Activated T-cell treated with anti-CD3 and anti-CD28 coated beads, Interleukin-2, amount 50 U/mL, for 48 hours (primary cell): ENCODE measurements around the gene PRKD1.
"Not testable (repeated sequence)": the region's sequence is repeated elsewhere in the genome, so short reads cannot be mapped to it uniquely, and the experiment has no call there.

Experiments used
- DNase-seq, 2 experiments: peaks; one replicate each; pipeline ENCODE4 v3.0.0-alpha.2; 2020

The PRKD1 gene

DNA sequence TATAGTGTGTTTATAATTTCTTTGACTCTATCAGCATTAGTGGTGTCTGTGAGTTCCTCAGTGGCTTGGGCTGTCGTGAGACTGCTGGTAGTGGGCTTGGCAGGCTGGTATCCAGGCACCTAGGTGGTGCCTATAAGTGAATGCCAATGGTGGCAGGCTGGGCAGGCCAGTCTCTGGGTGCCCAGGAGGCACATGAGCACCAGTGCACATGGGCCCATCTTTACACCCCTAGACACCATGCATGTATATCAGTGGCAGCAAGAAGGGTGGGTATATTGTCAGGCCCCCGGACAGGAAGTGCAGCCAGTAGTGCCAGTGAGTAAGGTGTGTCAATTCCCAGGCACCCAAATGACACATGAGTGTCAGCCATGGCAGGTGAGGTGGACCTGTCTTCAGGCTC, 138.2 kb downstream of the PRKD1 start:
- no peak for DNase-seq

DNA sequence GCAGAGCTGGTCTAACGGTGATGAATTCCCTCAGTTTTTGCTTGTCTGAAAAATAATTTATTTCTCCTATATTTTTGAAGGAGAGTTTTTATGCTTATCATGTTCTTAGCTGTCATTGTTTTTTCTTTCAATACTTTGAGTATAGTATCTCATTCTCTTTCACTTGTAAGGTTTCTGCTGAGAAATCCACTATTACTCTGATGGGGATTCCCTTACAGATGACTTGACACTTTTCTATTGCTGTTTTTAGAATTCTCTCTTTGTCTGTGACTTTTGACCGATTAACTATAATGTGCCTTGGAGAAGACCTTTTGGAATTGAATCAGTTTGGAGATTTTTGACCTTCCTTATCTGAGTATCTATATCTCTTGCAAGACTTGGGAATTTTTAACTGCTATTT, 139.6 kb downstream of the PRKD1 start:
- DNase-seq: no peak

DNA sequence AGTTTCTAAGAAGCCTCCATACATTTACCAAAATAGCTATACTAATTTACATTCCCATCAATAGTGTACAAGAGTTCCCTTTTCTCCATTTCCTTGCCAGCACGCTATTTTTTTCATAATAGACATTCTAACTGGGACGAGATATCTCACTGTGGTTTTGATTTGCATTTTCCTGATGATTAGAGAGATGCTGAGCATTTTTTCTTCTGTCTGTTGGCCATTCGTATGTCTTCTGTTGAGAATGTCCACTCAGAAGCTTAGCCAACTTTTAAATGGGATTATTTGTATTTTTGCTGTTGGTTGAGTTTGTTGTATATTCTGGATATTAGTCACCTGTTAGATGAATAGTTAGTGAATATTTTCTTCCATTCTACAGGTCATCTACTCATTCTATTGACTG, 144.1 kb downstream of the PRKD1 start:
- DNase-seq: no peak

DNA sequence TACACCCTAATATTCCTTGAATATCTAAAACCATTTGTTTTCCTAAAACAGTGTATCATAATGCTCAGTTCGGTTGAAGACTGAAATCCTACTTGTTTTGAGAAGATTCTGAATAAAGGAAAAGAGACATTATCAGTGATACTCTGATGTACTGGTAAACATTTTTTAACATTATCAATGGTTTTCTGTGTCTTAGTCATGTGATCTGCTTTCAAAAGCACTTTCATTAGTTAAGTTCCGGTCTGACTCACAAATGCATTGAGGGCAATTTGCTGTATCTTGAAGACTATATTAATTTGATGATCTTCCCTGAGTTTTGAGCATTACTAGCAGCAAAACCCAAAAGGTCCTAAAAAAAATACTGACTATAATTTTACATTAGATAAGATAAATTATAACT, 145.6 kb downstream of the PRKD1 start:
- DNase-seq: no peak

DNA sequence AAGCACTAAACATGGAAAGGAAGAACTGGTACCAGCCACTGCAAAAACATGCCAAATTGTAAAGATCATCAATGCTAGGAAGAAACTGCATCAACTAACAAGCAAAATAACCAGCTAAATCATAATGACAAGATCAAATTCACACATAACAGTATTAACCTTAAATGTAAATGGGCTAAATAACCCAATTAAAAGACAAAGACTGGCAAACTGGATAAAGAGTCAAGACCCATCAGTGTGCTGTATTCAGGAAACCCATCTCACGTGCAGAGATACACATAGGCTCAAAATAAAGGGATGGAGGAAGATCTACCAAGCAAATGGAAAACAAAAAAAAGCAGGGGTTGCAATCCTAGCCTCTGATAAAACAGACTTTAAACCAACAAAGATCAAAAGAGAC, 150.5 kb downstream of the PRKD1 start:
- DNase-seq: not testable (repeated sequence)

DNA sequence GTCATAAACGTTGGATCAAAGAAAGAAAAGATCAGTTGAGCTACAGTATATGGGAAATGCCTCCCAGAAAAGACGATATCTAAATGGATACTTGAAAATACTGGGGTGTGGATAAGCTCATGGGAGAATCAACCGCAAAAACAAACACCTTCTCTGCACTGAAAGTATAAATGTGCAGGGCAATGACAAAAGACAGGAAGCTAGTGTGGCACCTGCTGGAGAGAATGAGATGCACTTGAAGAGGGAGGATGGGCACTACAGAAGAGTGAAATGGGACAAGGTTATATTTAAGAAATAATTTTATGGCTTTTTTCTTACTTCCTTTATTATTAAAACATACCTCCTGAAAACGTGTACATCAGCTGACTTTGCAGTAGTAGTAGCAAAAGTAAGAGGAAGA, 153.7 kb downstream of the PRKD1 start:
- no peak for DNase-seq

DNA sequence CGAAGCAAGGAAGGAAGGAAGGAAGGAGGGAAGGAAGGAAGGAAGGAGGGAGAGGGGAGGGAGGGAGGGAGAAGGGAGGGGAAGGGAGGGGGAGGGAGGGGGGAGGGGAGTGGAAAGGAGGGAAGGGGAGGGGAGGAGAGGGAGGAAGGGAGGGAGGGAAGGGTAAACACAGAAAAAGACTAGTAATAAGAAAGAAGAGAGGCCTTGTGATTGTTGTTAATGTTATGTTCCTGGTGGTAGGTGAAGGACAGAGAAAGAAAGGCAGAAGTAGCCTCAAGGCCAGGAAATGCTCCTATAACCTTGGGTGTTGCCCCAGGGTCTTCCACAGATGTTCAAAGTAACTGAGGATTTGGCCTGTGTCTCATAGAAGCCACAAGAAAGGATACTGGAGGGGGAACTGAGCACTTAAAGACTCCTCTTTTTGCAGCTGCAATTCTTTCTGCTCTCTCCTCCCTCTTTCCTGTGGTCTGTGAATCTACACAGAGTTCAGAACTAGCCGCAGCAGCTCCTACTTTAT, 164.2 kb downstream of the PRKD1 start:
- no peak for DNase-seq

DNA sequence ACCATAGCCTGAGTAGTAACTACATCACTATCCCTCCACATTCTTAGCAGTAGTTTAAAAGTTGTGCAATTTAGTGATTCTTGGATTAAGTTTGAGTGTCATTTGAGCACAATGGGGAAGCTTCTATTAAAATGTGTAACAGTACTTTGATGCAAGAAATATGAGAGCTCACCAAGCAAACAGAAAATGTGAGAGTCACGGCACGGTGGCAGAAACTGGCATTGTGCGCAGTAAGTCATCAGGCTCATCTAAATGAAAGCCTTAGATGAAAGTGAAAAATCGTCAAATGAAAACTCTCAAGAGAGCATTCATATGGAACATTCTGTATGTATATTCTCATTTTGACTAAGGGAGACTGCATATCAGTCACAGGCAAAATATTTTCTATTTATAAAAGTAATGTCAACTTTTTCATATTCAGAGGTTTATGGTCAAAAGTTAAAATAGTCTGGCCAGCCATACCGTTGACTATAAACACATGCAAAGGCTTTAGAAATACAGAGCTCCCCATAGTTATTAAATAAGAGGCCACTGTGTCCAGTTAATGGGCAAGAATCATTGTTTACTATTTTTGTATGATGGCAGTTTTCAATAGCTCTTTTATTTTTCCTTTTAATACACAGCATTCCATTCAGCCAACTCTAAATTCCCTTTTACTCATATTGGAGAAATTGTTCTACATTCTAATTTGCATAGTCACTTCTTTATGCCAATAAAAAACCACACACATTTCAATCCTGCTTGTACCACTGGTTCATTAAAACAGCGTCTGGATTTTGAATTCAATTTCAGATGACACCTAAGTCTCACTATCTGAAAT, 167.9 kb downstream of the PRKD1 start:
- DNase-seq: no peak

DNA sequence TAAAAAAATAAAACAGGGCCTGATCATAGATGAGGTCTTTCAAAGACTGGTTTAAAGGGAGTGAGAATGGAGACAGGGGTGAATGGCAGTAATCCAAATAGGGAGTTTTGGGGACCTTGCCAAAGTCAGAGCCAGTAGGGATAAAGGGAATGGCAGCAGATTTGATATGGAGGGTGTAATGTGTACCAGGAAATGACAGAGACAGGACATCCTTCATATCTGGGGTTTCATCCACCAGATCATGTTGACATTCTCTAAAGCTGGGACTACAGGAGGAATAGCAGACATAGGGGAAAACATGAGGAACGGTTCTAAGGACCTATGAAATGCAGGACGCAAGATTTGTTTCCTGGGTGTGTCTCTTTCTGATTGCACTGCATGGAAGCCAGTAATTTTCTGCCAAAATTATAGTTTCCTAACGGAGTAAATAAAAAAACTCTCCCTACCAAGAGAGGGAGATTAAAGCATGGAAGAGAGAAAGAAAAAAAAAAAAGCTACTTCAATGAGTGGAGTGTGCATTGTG, 169.9 kb downstream of the PRKD1 start:
- DNase-seq: no peak

DNA sequence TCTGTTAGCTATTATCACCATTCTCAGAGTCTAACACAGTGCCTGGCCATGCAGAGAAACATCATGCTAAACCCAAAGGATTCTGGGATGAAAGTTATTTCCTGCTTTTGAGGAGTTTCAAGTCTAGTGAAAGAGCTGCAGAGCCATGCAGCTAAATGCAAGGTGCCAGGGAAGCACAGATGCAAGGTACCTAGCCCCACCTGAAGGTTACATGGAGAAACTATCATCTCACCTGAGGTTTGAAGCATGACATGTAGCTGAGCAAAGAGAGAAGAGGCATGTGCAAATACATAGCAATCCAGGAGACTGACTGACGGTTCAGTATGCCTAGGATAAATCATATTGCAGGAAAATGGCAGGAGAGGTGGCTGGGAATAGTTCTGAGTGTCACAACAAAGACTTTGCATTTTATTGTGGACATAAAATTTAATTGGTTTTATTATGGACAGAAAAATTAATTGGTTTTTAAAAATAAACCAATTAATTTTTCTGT, 170.4 kb downstream of the PRKD1 start:
- no peak for DNase-seq

DNA sequence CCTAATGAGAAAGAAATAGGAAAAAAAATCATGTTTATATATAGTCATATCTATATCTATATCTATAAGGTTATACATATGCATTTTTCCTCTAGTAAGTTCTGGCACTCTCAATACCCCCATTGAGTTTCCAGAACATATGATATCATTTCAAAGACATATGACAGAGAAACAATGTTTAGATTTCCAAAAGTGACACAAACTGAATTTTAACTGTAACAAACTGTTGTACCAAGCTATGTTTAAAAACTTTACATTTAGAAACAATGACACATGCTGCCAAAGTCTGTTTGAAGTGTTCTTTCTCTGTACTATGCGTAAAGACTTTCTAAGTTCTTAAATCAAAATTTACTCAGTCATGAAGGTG, 171.6 kb downstream of the PRKD1 start:
- no peak for DNase-seq

DNA sequence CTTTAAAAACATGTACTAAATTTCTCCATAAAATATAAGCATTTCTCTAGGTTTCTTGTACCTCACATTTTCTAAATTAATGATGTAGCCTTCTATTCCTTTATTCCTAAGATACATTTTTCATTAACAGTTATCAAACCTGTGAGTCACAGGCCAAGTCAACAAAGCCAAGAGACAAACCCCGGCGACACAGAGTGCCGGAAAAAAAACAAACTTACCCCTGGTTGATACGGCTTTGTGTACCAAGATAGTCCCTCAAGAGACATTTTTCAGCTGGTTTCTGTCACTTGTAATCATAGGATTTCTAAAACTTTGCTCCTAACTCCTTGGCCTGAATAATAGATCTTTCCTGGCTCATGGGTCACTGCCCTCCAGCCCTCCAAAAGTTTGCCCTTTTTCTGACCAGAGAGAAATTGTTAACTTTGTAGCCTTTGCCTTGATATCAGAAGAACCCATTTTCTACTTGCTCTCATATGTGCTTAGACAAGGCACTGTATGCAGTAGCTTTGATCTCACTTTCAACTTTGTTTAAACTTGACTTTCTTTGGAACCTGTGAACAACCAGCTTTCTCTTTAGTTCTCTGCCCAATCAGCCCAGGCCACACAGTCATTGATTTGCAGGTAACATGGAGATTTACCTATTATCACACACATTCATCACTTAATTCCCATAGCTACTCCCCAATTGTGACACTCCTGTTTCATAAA, 172.2 kb downstream of the PRKD1 start:
- DNase-seq: no peak

DNA sequence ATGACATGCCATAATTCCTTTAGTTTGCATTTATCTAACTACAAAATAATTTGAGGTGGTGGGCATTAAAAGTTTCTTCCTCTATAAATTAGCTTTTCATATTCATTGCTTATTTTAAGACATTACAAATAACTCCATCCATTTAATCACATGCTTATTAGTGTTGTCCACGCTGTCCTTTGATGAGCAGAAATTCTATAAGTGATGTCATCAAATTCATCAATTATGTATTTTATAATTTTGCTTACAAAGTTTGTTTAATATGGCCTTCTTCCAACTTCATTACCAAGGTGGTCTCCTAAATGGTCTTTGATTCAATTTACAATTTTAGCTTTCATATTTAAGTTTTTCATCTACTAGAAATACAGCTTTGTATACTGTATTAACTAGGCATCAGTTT, 173.5 kb downstream of the PRKD1 start:
- DNase-seq: no peak

DNA sequence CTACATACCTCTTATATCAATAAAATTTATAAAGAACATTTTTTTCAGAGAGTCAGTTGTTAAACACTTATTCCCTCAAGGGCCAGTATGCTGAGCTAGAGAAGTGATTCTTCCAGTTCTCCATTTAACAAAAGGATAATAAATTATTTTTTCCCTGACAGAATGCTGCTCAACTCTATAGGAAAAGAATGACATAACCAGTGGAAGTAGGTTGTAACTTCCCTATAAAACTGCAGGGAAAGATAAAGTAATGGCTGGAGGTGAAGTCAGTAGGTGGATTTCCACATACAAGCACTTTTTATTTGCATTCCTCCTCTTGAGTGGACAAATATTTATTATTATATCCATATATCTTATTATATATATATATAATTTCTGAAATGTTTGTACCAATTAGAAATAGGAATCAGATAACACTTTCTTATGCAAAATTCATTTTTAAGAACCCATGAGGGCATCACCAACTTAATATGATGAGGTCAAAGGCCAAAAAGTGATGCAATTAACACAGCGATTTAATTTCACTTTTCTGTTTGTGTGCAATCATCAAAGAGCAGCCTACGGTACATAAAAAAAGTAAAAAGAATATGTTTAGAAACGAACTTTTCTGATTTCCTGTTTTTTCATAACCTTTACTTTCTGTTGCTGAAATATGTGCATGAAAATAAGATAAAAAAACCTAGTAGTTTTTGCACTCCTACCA, 175.3 kb downstream of the PRKD1 start:
- DNase-seq: no peak

DNA sequence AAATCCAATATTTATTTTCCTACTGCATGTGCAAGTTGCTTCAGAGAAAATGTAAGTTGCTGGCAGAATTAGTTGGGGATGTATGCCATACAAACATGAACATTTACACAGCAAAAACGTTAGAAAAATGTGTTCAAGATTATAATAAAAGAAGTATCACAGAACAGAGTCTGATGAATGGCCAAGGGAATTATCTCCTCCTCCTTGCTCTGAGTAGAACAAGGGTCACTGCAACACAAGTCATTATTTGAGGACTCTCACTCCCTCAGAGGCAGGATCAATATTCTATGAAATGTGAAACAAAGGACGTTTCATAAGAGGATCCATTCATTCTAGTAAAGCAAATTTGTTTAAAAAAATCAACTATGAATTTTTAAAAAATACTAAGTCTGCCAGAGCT, 177.8 kb downstream of the PRKD1 start:
- DNase-seq: no peak

DNA sequence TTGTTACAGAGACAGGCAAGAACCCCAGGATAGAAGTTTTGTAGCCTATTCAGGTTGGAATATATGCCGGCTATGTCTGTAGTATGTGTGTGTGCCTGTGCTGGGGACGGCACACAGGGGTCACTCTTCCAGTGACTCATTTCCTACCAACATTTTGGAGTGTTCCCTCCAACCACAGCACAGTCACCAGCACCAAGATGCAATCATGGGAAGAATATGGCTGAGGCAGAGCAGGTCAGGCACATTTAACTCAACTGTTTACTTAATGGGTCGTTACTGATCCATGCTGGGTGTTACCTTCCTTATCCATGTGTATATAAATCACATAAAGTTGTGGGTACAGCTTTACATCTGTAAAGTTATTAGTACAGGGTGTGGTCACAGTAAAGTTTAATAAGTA, 178.3 kb downstream of the PRKD1 start:
- no peak for DNase-seq

DNA sequence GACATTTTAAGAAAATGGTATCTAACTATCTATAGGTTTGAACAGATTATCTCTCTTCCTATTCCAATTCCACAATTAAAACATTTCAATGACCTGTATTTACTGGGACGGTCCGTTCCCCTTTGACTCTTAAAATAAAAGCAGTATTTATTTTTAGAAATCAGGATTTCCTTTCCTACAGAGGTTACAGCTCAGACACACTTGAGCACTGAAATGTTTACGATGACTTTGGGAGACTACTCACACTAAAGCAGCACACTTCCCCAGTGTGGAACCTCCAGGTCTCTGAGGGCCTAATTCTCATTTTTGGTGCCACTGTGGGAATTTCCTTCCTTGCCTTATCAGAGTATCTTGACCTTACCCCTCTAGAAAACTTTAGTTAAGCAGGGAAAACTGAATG, 181.8 kb downstream of the PRKD1 start:
- DNase-seq: no peak

DNA sequence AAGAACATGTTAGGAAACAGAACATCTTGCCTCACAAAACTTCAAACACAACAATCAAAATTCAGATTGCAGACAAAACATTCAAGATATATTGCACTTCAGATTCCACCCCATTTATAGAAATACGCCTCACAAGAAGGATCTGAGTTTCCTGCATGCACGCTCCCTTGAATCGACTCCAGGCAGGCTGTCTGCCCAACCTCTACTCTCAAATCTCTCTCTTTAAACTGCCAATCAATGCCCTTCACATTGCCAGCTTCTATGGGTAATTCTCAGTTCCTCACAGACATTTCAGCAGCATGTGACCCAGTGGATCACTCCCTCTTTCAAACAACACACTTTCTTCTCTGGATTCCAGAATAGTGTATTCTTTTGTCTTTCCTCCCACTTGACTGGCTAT, 184.1 kb downstream of the PRKD1 start:
- DNase-seq: no peak

DNA sequence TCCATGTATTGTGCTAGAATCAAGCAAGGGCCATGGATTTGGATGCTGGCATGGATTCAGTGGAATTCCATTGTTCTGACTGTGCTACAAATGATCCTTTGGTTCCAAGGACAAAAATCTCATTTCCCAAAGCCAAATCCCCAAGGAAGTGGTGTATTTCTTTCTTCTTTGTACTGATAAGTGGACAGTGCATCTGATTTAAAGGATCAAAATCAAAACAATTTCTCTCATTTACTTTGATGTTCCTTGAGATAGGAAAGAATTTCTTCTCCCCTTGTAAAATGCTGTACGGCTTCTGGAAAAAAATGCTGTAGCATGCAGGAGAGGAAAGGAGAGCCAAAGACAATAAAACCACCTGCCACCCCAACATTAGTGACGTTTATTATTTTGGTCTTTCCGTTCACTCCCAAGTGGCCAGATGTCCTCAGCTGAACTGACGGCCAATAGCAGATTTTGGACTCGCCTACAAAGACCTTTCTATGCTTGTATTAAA, 185.7 kb downstream of the PRKD1 start:
- DNase-seq: no peak

DNA sequence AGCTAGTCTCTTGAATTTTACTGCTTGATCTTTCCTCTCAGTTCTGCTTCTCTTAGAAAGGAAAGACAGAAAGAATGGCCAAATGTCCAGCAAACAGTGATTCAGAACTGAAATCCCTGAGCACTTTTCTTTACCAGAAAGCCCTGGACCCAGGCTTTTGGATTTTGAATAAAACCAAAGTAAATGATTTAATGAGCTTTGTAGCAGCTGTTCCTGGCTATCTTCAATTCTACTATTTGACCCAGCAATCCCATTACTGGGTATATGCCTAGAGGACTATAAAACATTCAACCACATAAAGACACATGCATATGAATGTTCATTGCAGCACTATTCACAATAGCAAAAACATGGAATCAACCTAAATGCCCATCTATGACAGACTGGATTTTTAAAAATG, 187.2 kb downstream of the PRKD1 start:
- no peak for DNase-seq

DNA sequence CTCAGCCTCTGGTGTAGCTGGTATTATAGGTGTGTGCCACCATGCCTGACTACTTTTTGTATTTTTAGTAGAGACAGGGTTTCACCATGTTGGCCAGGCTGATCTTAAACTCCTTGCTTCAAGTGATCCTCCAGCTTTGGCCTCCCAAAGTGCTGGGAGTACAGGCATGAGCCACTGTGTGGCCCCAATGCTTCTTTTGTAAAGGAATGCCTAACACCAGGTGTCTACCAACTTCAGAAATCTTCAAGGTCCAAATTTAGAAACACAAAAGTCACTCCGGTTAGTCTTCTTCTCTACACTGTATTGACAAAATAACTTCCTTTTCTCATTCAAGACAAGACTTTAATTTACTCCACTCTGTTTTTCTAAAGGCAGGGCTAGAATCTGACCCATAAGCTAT, 188.7 kb downstream of the PRKD1 start:
- no peak for DNase-seq

DNA sequence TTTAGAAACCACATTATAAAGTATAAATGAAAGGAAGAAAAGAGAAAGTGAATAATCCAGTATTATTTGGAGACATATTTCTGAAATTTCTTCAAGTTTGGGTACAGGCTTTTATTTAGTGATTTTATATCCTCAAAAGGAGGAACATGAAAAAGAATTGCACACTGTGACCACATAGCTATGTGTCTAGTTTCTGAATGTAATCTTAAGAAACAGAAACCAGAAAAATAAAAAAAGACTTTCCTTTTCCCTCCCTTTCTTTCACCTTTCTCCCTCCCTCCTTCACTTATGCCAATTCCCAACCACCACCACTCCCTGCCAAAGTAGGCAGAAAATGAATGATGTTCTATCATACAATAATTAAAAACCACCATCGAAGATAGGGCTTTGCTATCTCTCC, 189.6 kb downstream of the PRKD1 start:
- DNase-seq: no peak

DNA sequence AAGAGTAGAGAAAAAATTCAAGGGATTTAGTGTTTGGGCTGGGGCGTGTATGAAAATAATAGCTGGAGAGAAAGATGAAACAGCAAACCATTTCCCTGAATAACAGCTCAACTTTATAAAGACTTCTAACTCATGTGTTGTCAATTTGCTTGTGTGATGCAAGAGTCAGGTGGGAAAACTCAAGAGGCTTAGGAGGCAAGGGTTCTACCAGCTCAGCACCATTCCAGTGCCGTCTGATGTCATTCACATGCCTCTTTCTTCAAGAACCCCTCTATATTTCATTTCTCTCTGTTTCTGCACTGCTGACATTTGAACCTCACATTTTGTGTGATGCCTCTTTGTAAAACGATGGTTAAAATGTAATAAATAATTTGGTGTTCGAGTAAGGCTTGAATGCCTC, 192.2 kb downstream of the PRKD1 start:
- no peak for DNase-seq
